HEK293 (cell line): ENCODE data around the gene TECPR2.

Source experiments
- ATF2 ChIP-seq: fragments of 450-650 bp; formaldehyde crosslinking; IDR thresholded peaks from 2 replicates; pipeline ENCODE4 v1.5.1; 2016; ENCODE audit warnings: missing biosample characterization, missing genetic modification characterization, low read depth
- CTCF ChIP-seq: fragments of 450-650 bp; formaldehyde crosslinking; IDR thresholded peaks from 2 replicates; pipeline ENCODE4 v1.5.1; 2016; ENCODE audit warnings: missing biosample characterization, missing genetic modification characterization
- PBX3 ChIP-seq: sonication (generic); formaldehyde crosslinking; IDR thresholded peaks from 2 replicates; pipeline ENCODE4 v1.8.1; 2022; ENCODE audit warnings: mild to moderate bottlenecking, moderate library complexity, missing genetic modification reagents
- PRDM4 ChIP-seq: fragments of 450-650 bp; formaldehyde crosslinking; IDR thresholded peaks from 2 replicates; pipeline ENCODE4 v1.5.1; 2017; ENCODE audit warnings: missing biosample characterization, missing genetic modification characterization
- SP3 ChIP-seq: fragments of 450-650 bp; formaldehyde crosslinking; IDR thresholded peaks from 2 replicates; pipeline ENCODE4 v1.5.1; 2016; ENCODE audit warnings: missing biosample characterization, missing genetic modification characterization
- ZEB2 ChIP-seq: fragments of 450-650 bp; formaldehyde crosslinking; IDR thresholded peaks from 2 replicates; pipeline ENCODE4 v1.5.1; 2016; ENCODE audit warnings: missing biosample characterization, missing genetic modification characterization
- ZFP41 ChIP-seq: fragments of 450-650 bp; formaldehyde crosslinking; IDR thresholded peaks from 2 replicates; pipeline ENCODE4 v1.5.1; 2016; ENCODE audit warnings: missing biosample characterization, missing genetic modification characterization, borderline replicate concordance
- ZNF140 ChIP-seq: fragments of 450-650 bp; formaldehyde crosslinking; IDR thresholded peaks from 2 replicates; pipeline ENCODE4 v1.5.1; 2016; ENCODE audit warnings: missing biosample characterization, missing genetic modification characterization
- ZNF558 ChIP-seq: fragments of 450-650 bp; formaldehyde crosslinking; IDR thresholded peaks from 2 replicates; pipeline ENCODE4 v1.5.1; 2016; ENCODE audit warnings: missing biosample characterization, missing genetic modification characterization
- ZNF707 ChIP-seq: fragments of 450-650 bp; formaldehyde crosslinking; IDR thresholded peaks from 2 replicates; pipeline ENCODE4 v1.5.1; 2016; ENCODE audit warnings: missing biosample characterization, missing genetic modification characterization
- TF ChIP-seq, protein P1 (sequence below): fragments of 450-650 bp; formaldehyde crosslinking; IDR thresholded peaks from 2 replicates; pipeline ENCODE4 v1.5.1; 2016; ENCODE audit warnings: missing biosample characterization, missing genetic modification characterization

GRCh38 chr14:102325791-102326345, 36.9 kb upstream of the TECPR2 start:
- TF ChIP-seq ZEB2 (no peak), PBX3 (no peak), ZNF707 (tag by site-specific recombination) (no peak), ATF2 (tag by site-specific recombination) (no peak), SP3 (tag by site-specific recombination) (no peak), ZNF558 (tag by site-specific recombination) (no peak), PRDM4 (tag by site-specific recombination) (no peak), ZFP41 (no peak), ZNF140 (tag by site-specific recombination) (no peak), CTCF (tag by site-specific recombination) (no peak)
- TF ChIP-seq, protein P1, sequence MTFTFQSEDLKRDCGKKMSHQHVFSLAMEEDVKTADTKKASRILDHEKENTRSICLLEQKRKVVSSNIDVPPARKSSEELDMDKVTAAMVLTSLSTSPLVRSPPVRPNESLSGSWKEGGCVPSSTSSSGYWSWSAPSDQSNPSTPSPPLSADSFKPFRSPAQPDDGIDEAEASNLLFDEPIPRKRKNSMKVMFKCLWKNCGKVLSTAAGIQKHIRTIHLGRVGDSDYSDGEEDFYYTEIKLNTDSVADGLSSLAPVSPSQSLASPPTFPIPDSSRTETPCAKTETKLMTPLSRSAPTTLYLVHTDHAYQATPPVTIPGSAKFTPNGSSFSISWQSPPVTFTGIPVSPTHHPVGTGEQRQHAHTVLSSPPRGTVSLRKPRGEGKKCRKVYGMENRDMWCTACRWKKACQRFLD (tag by site-specific recombination), result no peak
